Mucosa of descending colon (tissue), 3 donors: ENCODE results near the gene PIK3C2B. TPM values are rescaled to one million over a fixed set of nuclear protein-coding genes. Genes with fewer than 3 reads are reported as not detected.
A peak's percentile ranks its signal among the peaks of the same experiment; 100 is the strongest.

Source experiments
- ATAC-seq: fragments of 200-7000 bp; cut with Tn5 transposase; one replicate; pipeline ENCODE4 v1.9.1; 2020; ENCODE audit warnings: mild to moderate bottlenecking, moderate library complexity
- DNase-seq, 3 donors: peaks; one replicate each; pipeline ENCODE4 v3.0.0-alpha.2; 2020
- H3K36me3 ChIP-seq: fragments of 200-600 bp; one replicate; pipeline ENCODE4 v1.8.0; 2021; ENCODE audit warnings: low read depth, mild to moderate bottlenecking
- H3K4me1 ChIP-seq: fragments of 200-600 bp; one replicate; pipeline ENCODE4 v1.8.0; 2021; ENCODE audit warnings: low read depth, mild to moderate bottlenecking
- H3K4me3 ChIP-seq: fragments of 200-600 bp; one replicate; pipeline ENCODE4 v1.8.0; 2021; ENCODE audit warnings: mild to moderate bottlenecking
- H3K9me3 ChIP-seq: fragments of 200-600 bp; one replicate; pipeline ENCODE4 v1.8.0; 2021; ENCODE audit warnings: mild to moderate bottlenecking
- CTCF ChIP-seq: fragments of 200-600 bp; IDR thresholded peaks from one replicate; pipeline ENCODE4 v1.8.0; 2022; ENCODE audit warnings: antibody characterized with exemption, mild to moderate bottlenecking
- intact Hi-C, 2 donors: fragments of 100-400 bp; cut with DNase I in 1 of 2; cut with micrococcal nuclease in 1 of 2; formaldehyde crosslinking; loops; one replicate each; pipeline versions ENCODE4 v1.11.0 to v1.11.1; 2022; cut with DNase I, micrococcal nuclease
- total RNA-seq, 3 donors: library from RNA; stranded (reverse); fragmentation: NEBNext Ultra II Directional in 2 of 3; extraction: Animal tissue kit (Norgen Biotek cat#: 25700) in 2 of 3; gene quantifications; one replicate each; pipeline versions ENCODE4 v1.2.1 to v1.2.4, GENCODE V29; 2021 to 2023
- donor health status: DM: no; HTN: no; CAD: no; lungs with moderate emphysema.
- donor health status: DM: no; HTN: no; CAD: no.
- donor health status: DM: no; HTN: yes; CAD: no.

Gene PIK3C2B
- total RNA-seq, 3 donors from 2014 or later, result 66.5 to 117 (median 90.4) TPM

- intact Hi-C loops, result no loop called here
- ATAC-seq (no peak), DNase-seq (no peak)
- Histone ChIP-seq H3K36me3 (no peaks in the 10 kb centered on the region), H3K4me1 (peaks cover 4% of the 10 kb centered on the region), H3K9me3 (no peaks in the 10 kb centered on the region), H3K4me3 (no peak overlapping the region)
- no peak for TF ChIP-seq CTCF
Observed at GRCh38 chr1:204464187-204464631, 30.4 kb downstream of the PIK3C2B start.

GRCh38 chr1:204463125-204464060, 31.2 kb downstream of the PIK3C2B start:
- no peak for TF ChIP-seq CTCF
- H3K36me3 ChIP-seq, result no peaks in the 10 kb centered on the region
- peaks cover 4% of the 10 kb centered on the region for H3K4me1 ChIP-seq
- intact Hi-C loops, result no loop called here
- peak in 1 of 3 donors; percentile 3 for DNase-seq
- ATAC-seq, result no peak
- no peaks in the 10 kb centered on the region for H3K9me3 ChIP-seq
- no peak overlapping the region for H3K4me3 ChIP-seq

DNA sequence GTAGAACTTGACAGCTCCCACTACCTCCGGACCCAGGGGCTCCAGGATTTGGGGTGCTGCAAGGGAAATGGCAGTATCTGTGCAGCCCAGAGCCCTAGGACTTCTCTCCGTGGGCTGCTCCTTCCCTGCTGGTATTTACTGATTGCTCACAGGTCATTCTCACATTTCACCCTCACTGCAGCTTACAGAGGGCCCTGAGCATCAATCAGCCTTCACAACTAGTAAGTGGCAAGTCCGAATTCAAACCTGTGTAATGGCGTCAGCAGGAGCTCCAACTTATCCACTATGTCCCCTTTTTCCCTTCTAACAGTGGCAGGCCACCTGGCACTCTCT, 32.4 kb downstream of the PIK3C2B start:
- no peak for ATAC-seq
- H3K36me3 ChIP-seq, result no peaks in the 10 kb centered on the region
- no peaks in the 10 kb centered on the region for H3K9me3 ChIP-seq
- intact Hi-C loops, result no loop called here
- DNase-seq, result no peak
- no peak overlapping the region for H3K4me3 ChIP-seq
- no peak for TF ChIP-seq CTCF
- peaks cover 4% of the 10 kb centered on the region for H3K4me1 ChIP-seq

GRCh38 chr1:204461331-204462228, 33.0 kb downstream of the PIK3C2B start:
- Histone ChIP-seq H3K4me3 (no peak overlapping the region), H3K36me3 (no peaks in the 10 kb centered on the region), H3K4me1 (peaks cover 4% of the 10 kb centered on the region), H3K9me3 (no peaks in the 10 kb centered on the region)
- no peak for TF ChIP-seq CTCF
- ATAC-seq (peak; percentile 53), DNase-seq (no peak)
- intact Hi-C loops, result no loop called here

GRCh38 chr1:204460346-204460745, 34.3 kb downstream of the PIK3C2B start:
- ATAC-seq, result no peak
- no peaks in the 10 kb centered on the region for H3K9me3 ChIP-seq
- DNase-seq, result no peak
- intact Hi-C loops, result no loop called here
- no peak for TF ChIP-seq CTCF
- peaks cover 4% of the 10 kb centered on the region for H3K4me1 ChIP-seq
- H3K36me3 ChIP-seq, result no peaks in the 10 kb centered on the region
- H3K4me3 ChIP-seq, result no peak overlapping the region
